Kidney (tissue), 14 donors: ENCODE results near the gene NUDT16L1. TPM values are rescaled to one million over a fixed set of nuclear protein-coding genes. Genes with fewer than 3 reads are reported as not detected.

Experiments used
- DNase-seq, 5 donors: peaks; one replicate each; pipeline ENCODE4 v3.0.0-alpha.2; 2013 to 2020
- FAIRE-seq: peaks from 2 replicates; lab custom pipeline; 2012; peaks lifted over from hg19 to GRCh38; lab: Jason Lieb, UNC
- H3K27ac ChIP-seq, 2 donors: one replicate each; pipeline ENCODE4 v1.7.0; 2013; ENCODE audit warnings: low read depth in 2 of 2, low read length in 2 of 2, inconsistent platforms in 1 of 2
- H3K27me3 ChIP-seq: one replicate; pipeline ENCODE4 v1.7.1; 2013; ENCODE audit warnings: low read length, inconsistent platforms; ENCODE audit not compliant: control insufficient read depth, insufficient read depth
- H3K36me3 ChIP-seq, 3 donors: one replicate each; pipeline versions ENCODE4 v1.7.0 to v1.7.1; 2013; ENCODE audit warnings: low read length in 3 of 3, control low read depth in 1 of 3, inconsistent platforms in 1 of 3; ENCODE audit not compliant: insufficient read depth in 3 of 3, control insufficient read depth in 2 of 3
- H3K4me1 ChIP-seq, 3 donors: one replicate each; pipeline versions ENCODE4 v1.7.0 to v1.7.1; 2013; ENCODE audit warnings: low read length in 3 of 3, inconsistent platforms in 1 of 3, low read depth in 1 of 3; ENCODE audit not compliant: control insufficient read depth in 2 of 3, insufficient read depth in 2 of 3
- H3K4me3 ChIP-seq, 3 donors: one replicate each; pipeline versions ENCODE4 v1.7.0 to v1.8.1; 2013; ENCODE audit warnings: low read length in 3 of 3, control low read depth in 1 of 3, inconsistent platforms in 1 of 3
- H3K9ac ChIP-seq, 3 donors: one replicate each; pipeline versions ENCODE4 v1.7.0 to v1.7.1; 2013; ENCODE audit warnings: low read length in 3 of 3, control low read depth in 1 of 3, inconsistent platforms in 1 of 3
- H3K9me3 ChIP-seq, 3 donors: one replicate each; pipeline versions ENCODE4 v1.7.0 to v1.7.1; 2013; ENCODE audit warnings: low read length in 3 of 3, control low read depth in 1 of 3, inconsistent platforms in 1 of 3; ENCODE audit not compliant: control insufficient read depth in 2 of 3, insufficient read depth in 1 of 3
- CTCF ChIP-seq: IDR thresholded peaks from 3 replicates; pipeline ENCODE4 v1.5.1; 2012; ENCODE audit warnings: mild to moderate bottlenecking, moderate library complexity, borderline replicate concordance; ENCODE audit not compliant: insufficient read depth; ENCODE audit errors: extremely low read depth
- intact Hi-C: fragments of 100-400 bp; cut with DNase I; formaldehyde crosslinking; loops from one replicate; pipeline ENCODE4 v1.11.1; 2022
- polyA plus RNA-seq: library from polyadenylated mRNA; stranded (reverse); fragments of 350-450 nt; fragmentation: Illumina TruSeq; extraction: RNeasy Lipid Tissue Mini Kit (QIAGEN cat#74804); gene quantifications from one replicate; pipeline ENCODE4 v1.2.3, GENCODE V29; 2014; ENCODE audit warnings: low read depth, low replicate concordance; ENCODE audit not compliant: insufficient read depth
- total RNA-seq: library from RNA; stranded (reverse); fragmentation: NEBNext Ultra II Directional; extraction: Animal tissue kit (Norgen Biotek cat#: 25700); gene quantifications from one replicate; pipeline ENCODE4 v1.2.1, GENCODE V29; 2021
- donor health status: control.
- donor health status: control.
- donor health status: control.
- donor health status: control.
- donor health status: control.
- donor health status: DM: yes; HTN: yes; CAD: no.
- donor health status: Normal renal cell carcinoma (clear cell type).

NUDT16L1 gene
- total and polyA plus RNA-seq, 2 donors from 2014 or later = 30.6 to 69.4 TPM

GRCh38 chr16:4647644-4647980 is 45.8 kb upstream of the NUDT16L1 start:
- Histone ChIP-seq H3K36me3 (peaks cover 0 to 3% (median under 1%) of the 10 kb centered on the region in 3 donors), H3K4me1 (peaks cover 0 to 9% (median under 1%) of the 10 kb centered on the region in 3 donors), H3K9me3 (no peaks in the 10 kb centered on the region), H3K4me3 (no peak overlapping the region), H3K27me3 (no peaks in the 10 kb centered on the region), H3K27ac (no peak overlapping the region), H3K9ac (no peak overlapping the region)
- no peak for DNase-seq
- FAIRE-seq = no peak
- intact Hi-C loops = no loop called here
- TF ChIP-seq CTCF = no peak

- Histone ChIP-seq H3K4me3 (no peak overlapping the region), H3K9me3 (no peaks in the 10 kb centered on the region), H3K36me3 (peaks cover 0 to 6% (median 3%) of the 10 kb centered on the region in 3 donors), H3K27ac (no peak overlapping the region), H3K4me1 (peaks cover 0 to 14% (median 8%) of the 10 kb centered on the region in 3 donors), H3K27me3 (no peaks in the 10 kb centered on the region), H3K9ac (no peak overlapping the region)
- FAIRE-seq = no peak
- no peak for TF ChIP-seq CTCF
- no peak for DNase-seq
- intact Hi-C loops = no loop called here
Measured at GRCh38 chr16:4648917-4649316, 44.4 kb upstream of the NUDT16L1 start.

GRCh38 chr16:4649744-4650442 is 43.5 kb upstream of the NUDT16L1 start:
- no peak for FAIRE-seq
- Histone ChIP-seq H3K27ac (no peak overlapping the region), H3K36me3 (peaks cover 0 to 6% (median 3%) of the 10 kb centered on the region in 3 donors), H3K4me3 (no peak overlapping the region), H3K4me1 (peaks cover 0 to 19% (median 13%) of the 10 kb centered on the region in 3 donors), H3K9me3 (no peaks in the 10 kb centered on the region), H3K9ac (no peak overlapping the region), H3K27me3 (no peaks in the 10 kb centered on the region)
- DNase-seq = no peak
- TF ChIP-seq CTCF = no peak
- intact Hi-C loops = no loop called here
